Measurements from ENCODE around the gene EXOC6B.

EXOC6B gene
- 7.8 to 33.0 (median 20.5) reads per million in 17 experiments for total RNA-seq

GRCh38 chr2:72825257-72826155 lies at the start of gene EXOC6B:
Gene EXOC6B, minus strand, starts transcription at chr2:72826033.
- peak; percentile 87 to 94 (median 91) for DNase-seq

- DNase-seq: no peak
Measured at GRCh38 chr2:72871880-72872279, 46.0 kb upstream of the EXOC6B start.

- no peak for DNase-seq
Measured at GRCh38 chr2:72871060-72871459, 45.2 kb upstream of the EXOC6B start.

GRCh38 chr2:72864500-72864899 lies 38.7 kb upstream of the EXOC6B start:
- DNase-seq: no peak

GRCh38 chr2:72863046-72863445 lies 37.2 kb upstream of the EXOC6B start:
- no peak for DNase-seq

- peak; percentile 89 to 94 (median 94) for DNase-seq
Measured at GRCh38 chr2:72862239-72862988, 36.6 kb upstream of the EXOC6B start.

GRCh38 chr2:72859831-72860262 lies 34.0 kb upstream of the EXOC6B start:
- DNase-seq: peak; percentile 27 to 64 (median 54)

GRCh38 chr2:72851333-72851732 lies 25.5 kb upstream of the EXOC6B start:
- DNase-seq: no peak

GRCh38 chr2:72849138-72849462 lies 23.3 kb upstream of the EXOC6B start:
- no peak for DNase-seq

GRCh38 chr2:72848436-72849137 lies 22.8 kb upstream of the EXOC6B start:
- DNase-seq: no peak

- no peak for DNase-seq
Measured at GRCh38 chr2:72847534-72848315, 21.9 kb upstream of the EXOC6B start.

GRCh38 chr2:72846171-72847095 lies 20.6 kb upstream of the EXOC6B start:
- DNase-seq: no peak

- DNase-seq: no peak
Measured at GRCh38 chr2:72843301-72843700, 17.5 kb upstream of the EXOC6B start.

GRCh38 chr2:72841462-72842125 lies 15.8 kb upstream of the EXOC6B start:
- peak in 2 of 4 experiments; percentile 13 to 33 for DNase-seq

GRCh38 chr2:72840066-72840465 lies 14.2 kb upstream of the EXOC6B start:
- no peak for DNase-seq

- DNase-seq: no peak
Measured at GRCh38 chr2:72837171-72837570, 11.3 kb upstream of the EXOC6B start.

- DNase-seq: no peak
Measured at GRCh38 chr2:72835403-72835802, 9.6 kb upstream of the EXOC6B start.

- no peak for DNase-seq
Measured at GRCh38 chr2:72834596-72834995, 8.8 kb upstream of the EXOC6B start.

GRCh38 chr2:72833084-72833714 lies 7.4 kb upstream of the EXOC6B start:
- DNase-seq: no peak

- DNase-seq: no peak
Measured at GRCh38 chr2:72830273-72830672, 4.4 kb upstream of the EXOC6B start.
